Body of pancreas (tissue), 4 donors: ENCODE data around the gene CALML3.
"Not testable (repeated sequence)": the region's sequence is repeated elsewhere in the genome, so short reads cannot be mapped to it uniquely, and the experiment has no call there.

Experiments used
- CTCF ChIP-seq, 7 experiments: fragments of 450-650 bp in 4 of 7; fragments of 200-600 bp in 3 of 7; sonication (generic) in 3 of 7; IDR thresholded peaks; one replicate each; pipeline ENCODE4 v1.5.1; 2016 to 2019; ENCODE audit warnings: antibody characterized with exemption in 7 of 7
- POLR2A ChIP-seq, 3 donors: fragments of 450-650 bp; IDR thresholded peaks; one replicate each; pipeline ENCODE4 v1.6.1; 2016; ENCODE audit warnings: antibody characterized with exemption in 3 of 3, mild to moderate bottlenecking in 2 of 3

GRCh38 chr10:5475974-5476807, 48.6 kb upstream of the CALML3 start:
- not testable (repeated sequence) for TF ChIP-seq CTCF, POLR2A (IDR thresholded peaks at IDR 0.05)
